Activated naive CD8-positive, alpha-beta T cell treated with anti-CD3 and anti-CD28 coated beads, Interleukin-2, amount 50 U/mL, for 16 hours (primary cell): ENCODE results near the gene RRP12.

Source experiments
- DNase-seq: peaks from one replicate; pipeline ENCODE4 v3.0.0-alpha.2; 2020; ENCODE audit warnings: low read depth, low spot score

RRP12 gene

GRCh38 chr10:97336942-97337831 is 64.0 kb downstream of the RRP12 start:
- no peak for DNase-seq

- no peak for DNase-seq
Observed at GRCh38 chr10:97336446-97336845, 64.7 kb downstream of the RRP12 start.

- no peak for DNase-seq
Observed at GRCh38 chr10:97336006-97336405, 65.1 kb downstream of the RRP12 start.

GRCh38 chr10:97335188-97335619 is 65.9 kb downstream of the RRP12 start:
- DNase-seq: no peak

- DNase-seq: peak; percentile 73
Observed at GRCh38 chr10:97334370-97335175, 66.6 kb downstream of the RRP12 start, which contains the start of gene FRAT2. FRAT2 (minus strand) TSS chr10:97334729; CDS start chr10:97334572, 157 bp downstream.

- DNase-seq: no peak
Observed at GRCh38 chr10:97333601-97334369, 67.4 kb downstream of the RRP12 start.

GRCh38 chr10:97333351-97333600 is 67.9 kb downstream of the RRP12 start:
- no peak for DNase-seq

GRCh38 chr10:97332591-97333350 is 68.4 kb downstream of the RRP12 start:
- no peak for DNase-seq

- DNase-seq: no peak
Observed at GRCh38 chr10:97331153-97331703, 69.9 kb downstream of the RRP12 start.

GRCh38 chr10:97329766-97330165 is 71.4 kb downstream of the RRP12 start:
- no peak for DNase-seq

GRCh38 chr10:97328646-97329453 is 72.3 kb downstream of the RRP12 start:
- no peak for DNase-seq

- DNase-seq: no peak
Observed at GRCh38 chr10:97327348-97328294, 73.5 kb downstream of the RRP12 start.

GRCh38 chr10:97325754-97326153 is 75.4 kb downstream of the RRP12 start:
- no peak for DNase-seq

- DNase-seq: no peak
Observed at GRCh38 chr10:97323501-97323900, 77.6 kb downstream of the RRP12 start.

GRCh38 chr10:97321804-97322190 is 79.3 kb downstream of the RRP12 start:
- DNase-seq: no peak

- DNase-seq: no peak
Observed at GRCh38 chr10:97321032-97321803, 79.9 kb downstream of the RRP12 start.

GRCh38 chr10:97320480-97321031 is 80.6 kb downstream of the RRP12 start:
- DNase-seq: no peak
